ENCODE measurements around the gene WDR59. TPM values are rescaled to one million over a fixed set of nuclear protein-coding genes. Genes with fewer than 3 reads are reported as not detected.

Gene WDR59
- total RNA-seq, 4 donors from 2014 or later, result 29.2 to 61.4 (median 45.6) TPM

GRCh38 chr16:74936902-74937560, 47.9 kb downstream of the WDR59 start:
- Histone ChIP-seq H3K27me3 (no peaks in the 10 kb centered on the region), H3K4me1 (no peaks in the 10 kb centered on the region), H3K27ac (no peak overlapping the region), H3K36me3 (peaks cover 0 to 90% (median 7%) of the 10 kb centered on the region in 3 donors), H3K4me3 (no peak overlapping the region), H3K9me3 (no peaks in the 10 kb centered on the region)
- 79 to 86% methylated on average over 7 of the region's 7 CpGs for WGBS, 2 donors
- DNase-seq (ENCODE audit: low spot score in 2 of 2), result no peak
- TF ChIP-seq EP300 (IDR thresholded peaks at IDR 0.05) (peak in 1 of 2 donors; percentile 31), CTCF (IDR thresholded peaks at IDR 0.05) (no peak)

GRCh38 chr16:74931445-74931844, 53.5 kb downstream of the WDR59 start:
- peaks cover 0 to 86% (median 0%) of the 10 kb centered on the region in 3 donors for H3K36me3 ChIP-seq
- DNase-seq (ENCODE audit: low spot score in 2 of 2), result no peak
- TF ChIP-seq CTCF (IDR thresholded peaks at IDR 0.05) (no peak), POLR2A (IDR thresholded peaks at IDR 0.05) (no peak), EP300 (IDR thresholded peaks at IDR 0.05) (no peak)
- H3K4me3 ChIP-seq, result no peak overlapping the region
- WGBS, 2 donors, result 85 to 99% methylated on average over 3 of the region's 3 CpGs
- H3K27me3 ChIP-seq, result no peaks in the 10 kb centered on the region
- H3K9me3 ChIP-seq, result no peaks in the 10 kb centered on the region
- H3K27ac ChIP-seq, result no peak overlapping the region
- H3K4me1 ChIP-seq, result no peaks in the 10 kb centered on the region

GRCh38 chr16:74929636-74930035, 55.3 kb downstream of the WDR59 start:
- no peaks in the 10 kb centered on the region for H3K27me3 ChIP-seq
- WGBS, 2 donors, result 89 to 100% methylated on average over 2 of the region's 2 CpGs
- TF ChIP-seq CTCF (IDR thresholded peaks at IDR 0.05), result no peak
- TF ChIP-seq EP300 (IDR thresholded peaks at IDR 0.05), result no peak
- TF ChIP-seq POLR2A (IDR thresholded peaks at IDR 0.05), result no peak
- H3K4me3 ChIP-seq, result no peak overlapping the region
- H3K4me1 ChIP-seq, result no peaks in the 10 kb centered on the region
- H3K36me3 ChIP-seq, result peaks cover 0 to 85% (median 0%) of the 10 kb centered on the region in 3 donors
- no peak for DNase-seq (ENCODE audit: low spot score in 2 of 2)
- H3K9me3 ChIP-seq, result no peaks in the 10 kb centered on the region
- H3K27ac ChIP-seq, result no peak overlapping the region

GRCh38 chr16:74926805-74927204, 58.1 kb downstream of the WDR59 start:
- 51 to 61% methylated on average over 3 of the region's 3 CpGs for WGBS, 2 donors
- Histone ChIP-seq H3K36me3 (peaks cover 0 to 88% (median 10%) of the 10 kb centered on the region in 3 donors), H3K4me3 (no peak overlapping the region)

More at GRCh38 chr16:74926805-74927204, 58.1 kb downstream of the WDR59 start:
- no peak for DNase-seq (ENCODE audit: low spot score in 2 of 2)
- Histone ChIP-seq H3K9me3 (no peaks in the 10 kb centered on the region), H3K4me1 (no peaks in the 10 kb centered on the region), H3K27me3 (no peaks in the 10 kb centered on the region), H3K27ac (no peak overlapping the region)
- TF ChIP-seq CTCF (IDR thresholded peaks at IDR 0.05) (no peak), EP300 (IDR thresholded peaks at IDR 0.05) (no peak), POLR2A (IDR thresholded peaks at IDR 0.05) (no peak)

Measured in tibial nerve (tissue), 4 donors.